GM23338 (cell line): ENCODE measurements around the gene CA5B. TPM values are rescaled to one million over a fixed set of nuclear protein-coding genes. Genes with fewer than 3 reads are reported as not detected.

Source experiments
- ATAC-seq: fragments of 200-7000 bp; cut with Tn5 transposase; 3 replicates; pipeline ENCODE4 v1.9.1; 2020
- DNase-seq: peaks from one replicate; pipeline ENCODE4 v3.0.0-alpha.2; 2015; ENCODE audit warnings: low spot score
- H2AFZ ChIP-seq: fragments of 200-600 bp; sonication (generic); 2 replicates; pipeline ENCODE4 v1.8.0; 2016; ENCODE audit warnings: antibody characterized with exemption, mild to moderate bottlenecking, moderate library complexity
- H3F3A ChIP-seq: fragments of 200-600 bp; sonication (generic); replicated peaks from 2 replicates; pipeline ENCODE4 v1.8.0; 2017; ENCODE audit warnings: antibody characterized with exemption, mixed run types, low read depth
- H3K27ac ChIP-seq: fragments of 200-600 bp; sonication (generic); 2 replicates; pipeline ENCODE4 v1.6.1; 2016; ENCODE audit warnings: low read depth
- H3K27me3 ChIP-seq: fragments of 200-600 bp; sonication (generic); 2 replicates; pipeline ENCODE4 v1.8.0; 2016; ENCODE audit warnings: mild to moderate bottlenecking, mixed run types, moderate library complexity; ENCODE audit not compliant: insufficient read depth
- H3K36me3 ChIP-seq: fragments of 200-600 bp; sonication (generic); 2 replicates; pipeline ENCODE4 v1.8.0; 2016; ENCODE audit warnings: mild to moderate bottlenecking; ENCODE audit not compliant: insufficient read depth
- H3K4me1 ChIP-seq: fragments of 200-600 bp; sonication (generic); 2 replicates; pipeline ENCODE4 v1.8.0; 2016; ENCODE audit warnings: mild to moderate bottlenecking, moderate library complexity; ENCODE audit not compliant: insufficient read depth
- H3K4me2 ChIP-seq: fragments of 200-600 bp; sonication (generic); 2 replicates; pipeline ENCODE4 v1.7.1; 2017; ENCODE audit warnings: mixed run types
- H3K4me3 ChIP-seq: fragments of 200-600 bp; sonication (generic); 2 replicates; pipeline ENCODE4 v1.6.1; 2016; ENCODE audit warnings: mixed run types
- H3K79me2 ChIP-seq: fragments of 200-600 bp; sonication (generic); replicated peaks from 2 replicates; pipeline ENCODE4 v1.8.0; 2017; ENCODE audit warnings: mild to moderate bottlenecking; ENCODE audit not compliant: insufficient read depth
- H3K9me2 ChIP-seq: fragments of 200-600 bp; sonication (generic); 2 replicates; pipeline ENCODE4 v1.8.0; 2017; ENCODE audit not compliant: insufficient read depth
- H4K20me1 ChIP-seq: fragments of 200-600 bp; sonication (generic); replicated peaks from 2 replicates; pipeline ENCODE4 v1.8.0; 2017; ENCODE audit warnings: mild to moderate bottlenecking; ENCODE audit not compliant: insufficient read depth
- H3K27ac Mint-ChIP-seq: 2 replicates; pipeline ENCODE4 v1.8.0; 2020; ENCODE audit warnings: inconsistent platforms, mild to moderate bottlenecking, moderate library complexity, mixed read lengths
- H3K27me3 Mint-ChIP-seq: 3 replicates; pipeline ENCODE4 v1.8.0; 2022; ENCODE audit warnings: low read depth, mild to moderate bottlenecking, moderate library complexity, mixed read lengths, inconsistent platforms; ENCODE audit not compliant: insufficient read depth, poor library complexity
- H3K36me3 Mint-ChIP-seq: 3 replicates; pipeline ENCODE4 v1.8.0; 2021; ENCODE audit warnings: low read depth, mild to moderate bottlenecking, inconsistent platforms, moderate library complexity, mixed read lengths
- H3K4me1 Mint-ChIP-seq: 3 replicates; pipeline ENCODE4 v1.8.0; 2020; ENCODE audit warnings: mild to moderate bottlenecking, inconsistent platforms, mixed read lengths
- H3K4me3 Mint-ChIP-seq: 3 replicates; pipeline ENCODE4 v1.8.0; 2021; ENCODE audit warnings: moderate library complexity, mild to moderate bottlenecking, inconsistent platforms, mixed read lengths
- H3K9me3 Mint-ChIP-seq: 3 replicates; pipeline ENCODE4 v1.8.0; 2020; ENCODE audit warnings: moderate library complexity, mild to moderate bottlenecking, inconsistent platforms, mixed read lengths
- CREB1 ChIP-seq: fragments of 250-450 bp; sonication (Bioruptor Pico); IDR thresholded peaks from 2 replicates; pipeline ENCODE4 v1.5.0; 2020; ENCODE audit warnings: low read depth, mild to moderate bottlenecking, moderate library complexity
- CTCF ChIP-seq, 2 experiments: fragments of 200-600 bp in 1 of 2; sonication (generic) in 1 of 2; conservative IDR thresholded peaks; 2 replicates each; pipeline versions ENCODE4 v1.5.1 to v1.6.1; 2016 to 2017; ENCODE audit warnings: antibody characterized with exemption in 2 of 2, low read depth in 2 of 2, mild to moderate bottlenecking in 2 of 2, moderate library complexity in 1 of 2
- ETS1 ChIP-seq: IDR thresholded peaks from 2 replicates; pipeline ENCODE4 v1.6.1; 2016; ENCODE audit warnings: antibody characterized with exemption
- EZH2 ChIP-seq: fragments of 200-600 bp; sonication (generic); IDR thresholded peaks from one replicate; pipeline ENCODE4 v1.8.0; 2017; ENCODE audit warnings: antibody characterized with exemption, mild to moderate bottlenecking, low read depth; ENCODE audit not compliant: unreplicated experiment
- EZH2phosphoT487 ChIP-seq: fragments of 200-600 bp; sonication (generic); IDR thresholded peaks from one replicate; pipeline ENCODE4 v1.8.1; 2018; ENCODE audit warnings: antibody characterized with exemption; ENCODE audit not compliant: unreplicated experiment
- JUNB ChIP-seq: IDR thresholded peaks from one replicate; pipeline ENCODE4 v1.6.1; 2016; ENCODE audit warnings: antibody characterized with exemption; ENCODE audit not compliant: unreplicated experiment
- NANOG ChIP-seq: IDR thresholded peaks from 2 replicates; pipeline ENCODE4 v1.6.1; 2016; ENCODE audit warnings: antibody characterized with exemption, borderline replicate concordance
- POLR2AphosphoS5 ChIP-seq: IDR thresholded peaks from 2 replicates; pipeline ENCODE4 v1.6.1; 2016; ENCODE audit warnings: antibody characterized with exemption, low read depth
- REST ChIP-seq: IDR thresholded peaks from one replicate; pipeline ENCODE4 v1.6.1; 2018; ENCODE audit warnings: antibody characterized with exemption; ENCODE audit not compliant: unreplicated experiment
- STAT1 ChIP-seq: IDR thresholded peaks from one replicate; pipeline ENCODE4 v1.6.1; 2016; ENCODE audit warnings: antibody characterized with exemption; ENCODE audit not compliant: unreplicated experiment
- ZNF114 ChIP-seq: fragments of 250-450 bp; sonication (Bioruptor Pico); IDR thresholded peaks from 2 replicates; pipeline ENCODE4 v1.5.0; 2020; ENCODE audit warnings: mild to moderate bottlenecking, moderate library complexity
- ZNF331 ChIP-seq: fragments of 250-450 bp; sonication (Bioruptor Pico); IDR thresholded peaks from 2 replicates; pipeline ENCODE4 v1.5.0; 2020; ENCODE audit warnings: low read depth, mild to moderate bottlenecking, moderate library complexity
- ZNF462 ChIP-seq: fragments of 250-450 bp; sonication (Bioruptor Pico); IDR thresholded peaks from 2 replicates; pipeline ENCODE4 v1.5.0; 2020; ENCODE audit warnings: mild to moderate bottlenecking, moderate library complexity
- polyA plus RNA-seq: library from polyadenylated mRNA; unstranded; fragments of >200 nt; fragmentation: Nextera tagmentation; extraction: Ambion mirVana; gene quantifications from 2 replicates; pipeline ENCODE4 v1.2.1, GENCODE V29; 2016
- total RNA-seq: library from RNA; depleted of rRNA; stranded (reverse); fragments of >200 nt; shearing (Covaris generic); gene quantifications from 2 replicates; pipeline ENCODE4 v1.2.3, GENCODE V29; 2014

CA5B gene
- total and polyA plus RNA-seq, 2 experiments from 2014 or later: 4.8 to 6.1 TPM

- no peak overlapping the region for H2AFZ ChIP-seq
- Mint-ChIP-seq H3K36me3 (peaks cover 21% of the 10 kb centered on the region), H3K27ac (no peak overlapping the region), H3K4me3 (no peak overlapping the region), H3K4me1 (no peaks in the 10 kb centered on the region), H3K9me3 (no peaks in the 10 kb centered on the region), H3K27me3 (peaks cover 4% of the 10 kb centered on the region)
- TF ChIP-seq POLR2AphosphoS5 (no peak), STAT1 (no peak), NANOG (no peak), ETS1 (no peak), CREB1 (CRISPR knock-in tag) (no peak), ZNF331 (CRISPR knock-in tag) (no peak), EZH2phosphoT487 (no peak), EZH2 (no peak), JUNB (no peak), ZNF114 (CRISPR knock-in tag) (no peak), ZNF462 (CRISPR knock-in tag) (no peak), CTCF (conservative IDR thresholded peaks at IDR 0.05; ENCODE audit: low read depth in 2 of 2) (no peak), REST (no peak)
- no peak overlapping the region for H3K27ac ChIP-seq
- no peaks in the 10 kb centered on the region for H3K79me2 ChIP-seq
- ATAC-seq (no peak), DNase-seq (no peak)
- no peaks in the 10 kb centered on the region for H4K20me1 ChIP-seq
- no peaks in the 10 kb centered on the region for H3K27me3 ChIP-seq
- no peak overlapping the region for H3K4me2 ChIP-seq
- no peak overlapping the region for H3K4me3 ChIP-seq
- H3K4me1 ChIP-seq: no peaks in the 10 kb centered on the region
- no peaks in the 10 kb centered on the region for H3F3A ChIP-seq
- H3K36me3 ChIP-seq: 0 out of 2 replicates have a peak, but pooled peaks cover 8% of the 10 kb centered on the region
- H3K9me2 ChIP-seq: no peaks in the 10 kb centered on the region
Measured at GRCh38 chrX:15781961-15782699, 44.1 kb downstream of the CA5B start.
